HG03095 (cell line): ENCODE measurements around the gene DNAL4.

Experiments used
- ATAC-seq: cut with Tn5 transposase; IDR thresholded peaks from one replicate; pipeline ENCODE4 v1.9.1; 2021; ENCODE audit warnings: moderate library complexity; ENCODE audit not compliant: unreplicated experiment

The DNAL4 gene

GRCh38 chr22:38741576-38741975 is 52.4 kb downstream of the DNAL4 start:
- ATAC-seq: no peak

- ATAC-seq: no peak
These were observed 52.8 kb downstream of the DNAL4 start for GRCh38 chr22:38741166-38741565.

GRCh38 chr22:38740754-38741153 is 53.2 kb downstream of the DNAL4 start:
- ATAC-seq: no peak

- no peak for ATAC-seq
These were observed 53.7 kb downstream of the DNAL4 start for GRCh38 chr22:38740116-38740723.

GRCh38 chr22:38739300-38740055 is 54.5 kb downstream of the DNAL4 start:
- ATAC-seq: no peak

- ATAC-seq: no peak
These were observed 55.4 kb downstream of the DNAL4 start for GRCh38 chr22:38738475-38739070.

GRCh38 chr22:38737302-38738060 is 56.5 kb downstream of the DNAL4 start:
- ATAC-seq: no peak

GRCh38 chr22:38736257-38736570 is 57.7 kb downstream of the DNAL4 start:
- ATAC-seq: no peak

GRCh38 chr22:38735465-38736256 is 58.3 kb downstream of the DNAL4 start:
- ATAC-seq: no peak

- no peak for ATAC-seq
These were observed 58.8 kb downstream of the DNAL4 start for GRCh38 chr22:38735126-38735464.

GRCh38 chr22:38734421-38735100 is 59.4 kb downstream of the DNAL4 start:
- ATAC-seq: no peak

GRCh38 chr22:38733724-38734381 is 60.1 kb downstream of the DNAL4 start:
- ATAC-seq: no peak

GRCh38 chr22:38733329-38733723 is 60.6 kb downstream of the DNAL4 start:
- ATAC-seq: no peak

GRCh38 chr22:38732251-38732815 is 61.6 kb downstream of the DNAL4 start:
- no peak for ATAC-seq

GRCh38 chr22:38731703-38732161 is 62.2 kb downstream of the DNAL4 start:
- ATAC-seq: no peak

- ATAC-seq: no peak
These were observed 63.5 kb downstream of the DNAL4 start for GRCh38 chr22:38730411-38730871.

GRCh38 chr22:38729946-38730345 is 64.0 kb downstream of the DNAL4 start:
- ATAC-seq: no peak

GRCh38 chr22:38728871-38729796 is 64.8 kb downstream of the DNAL4 start:
- ATAC-seq: no peak
